ENCODE results near the gene KCNB1.

Gene KCNB1

GRCh38 chr20:49372095-49372734, 110.3 kb downstream of the KCNB1 start:
- no peak for DNase-seq (ENCODE audit: low read depth)
- TF ChIP-seq CTCF (IDR thresholded peaks at IDR 0.05; ENCODE audit: control insufficient read depth, extremely low read depth, insufficient read depth) = no peak
- no peak overlapping the region for H3K4me3 ChIP-seq (ENCODE audit: low read depth, low read length)

GRCh38 chr20:49368596-49368995, 113.9 kb downstream of the KCNB1 start:
- H3K4me3 ChIP-seq (ENCODE audit: low read depth, low read length) = no peak overlapping the region

GRCh38 chr20:49367113-49367512, 115.4 kb downstream of the KCNB1 start:
- TF ChIP-seq CTCF (IDR thresholded peaks at IDR 0.05; ENCODE audit: control insufficient read depth, extremely low read depth, insufficient read depth) = no peak

More at GRCh38 chr20:49368596-49368995, 113.9 kb downstream of the KCNB1 start:
- no peak for DNase-seq (ENCODE audit: low read depth)
- no peak for TF ChIP-seq CTCF (IDR thresholded peaks at IDR 0.05; ENCODE audit: control insufficient read depth, extremely low read depth, insufficient read depth)

GRCh38 chr20:49366687-49367086, 115.8 kb downstream of the KCNB1 start:
- H3K4me3 ChIP-seq (ENCODE audit: low read depth, low read length) = no peak overlapping the region
- no peak for TF ChIP-seq CTCF (IDR thresholded peaks at IDR 0.05; ENCODE audit: control insufficient read depth, extremely low read depth, insufficient read depth)
- no peak for DNase-seq (ENCODE audit: low read depth)

More at GRCh38 chr20:49367113-49367512, 115.4 kb downstream of the KCNB1 start:
- no peak for DNase-seq (ENCODE audit: low read depth)
- no peak overlapping the region for H3K4me3 ChIP-seq (ENCODE audit: low read depth, low read length)

GRCh38 chr20:49361862-49362660, 120.4 kb downstream of the KCNB1 start:
- TF ChIP-seq CTCF (IDR thresholded peaks at IDR 0.05; ENCODE audit: control insufficient read depth, extremely low read depth, insufficient read depth) = no peak
- no peak for DNase-seq (ENCODE audit: low read depth)
- no peak overlapping the region for H3K4me3 ChIP-seq (ENCODE audit: low read depth, low read length)

- H3K4me3 ChIP-seq (ENCODE audit: low read depth, low read length) = no peak overlapping the region
- no peak for DNase-seq (ENCODE audit: low read depth)
- no peak for TF ChIP-seq CTCF (IDR thresholded peaks at IDR 0.05; ENCODE audit: control insufficient read depth, extremely low read depth, insufficient read depth)
These were observed 122.1 kb downstream of the KCNB1 start for GRCh38 chr20:49360242-49360968.

Measured in LNCaP clone FGC (cell line).